HCT116 (cell line): ENCODE data around the gene GOLIM4. TPM values are rescaled to one million over a fixed set of nuclear protein-coding genes. Genes with fewer than 3 reads are reported as not detected.

Experiments used
- ATAC-seq: fragments of 200-7000 bp; cut with Tn5 transposase; 2 replicates; pipeline ENCODE4 v1.9.1; 2020; ENCODE audit warnings: mild to moderate bottlenecking, moderate library complexity
- BruUV-seq: library from RNA; stranded (reverse); fragments of 400-500 nt; replicated peaks from 2 replicates; lab custom pipeline; 2021; lab: Mats Ljungman, UMichigan
- CTCF ChIA-PET: fragments of 300-600 bp; sonication (Branson Sonifier 250); formaldehyde crosslinking; loops from one replicate; lab custom pipeline; 2021; ENCODE audit warnings: antibody characterized with exemption; lab: Charles Lee
- POLR2A ChIA-PET: fragments of 300-600, 350-600 bp; sonication (Branson Sonifier 250); formaldehyde crosslinking; loops from one replicate; lab custom pipeline; 2021; ENCODE audit warnings: antibody characterized with exemption; lab: Charles Lee
- RAD21 ChIA-PET, 2 experiments: fragments of 300-600 bp; sonication (Branson Sonifier 250); formaldehyde crosslinking; loops; one replicate each; lab custom pipeline; 2023; ENCODE audit warnings: low total read pairs in 2 of 2; ENCODE audit not compliant: uncharacterized antibody in 2 of 2, unreplicated experiment in 2 of 2, low non-redundant PET in 1 of 2; lab: Charles Lee
- DNase-seq: peaks from one replicate; pipeline ENCODE4 v3.0.0-alpha.2; 2010; ENCODE audit warnings: low read depth, low spot score
- H2AFZ ChIP-seq: fragments of 200-600 bp; shearing (Covaris generic), sonication (generic); 2 replicates; pipeline ENCODE4 v1.6.1; 2017; ENCODE audit warnings: low read depth, mixed run types, mixed read lengths, antibody characterized with exemption, low read length; ENCODE audit not compliant: poor library complexity, severe bottlenecking
- H3K27ac ChIP-seq: 2 replicates; pipeline ENCODE4 v1.5.1; 2012; ENCODE audit warnings: low read depth, low read length
- H3K27me3 ChIP-seq: fragments of 200-600 bp; sonication (generic); 2 replicates; pipeline ENCODE4 v1.6.1; 2016; ENCODE audit warnings: mixed run types, low read length, mixed read lengths; ENCODE audit not compliant: insufficient read depth
- H3K36me3 ChIP-seq, 2 experiments: fragments of 200-500 bp in 1 of 2; fragments of 200-600 bp in 1 of 2; sonication (Bioruptor generic) in 1 of 2; sonication (generic) in 1 of 2; 2 replicates each; pipeline versions ENCODE4 v1.5.1 to v1.6.1; 2014 to 2016; ENCODE audit warnings: low read length in 2 of 2, inconsistent platforms in 1 of 2, mixed read lengths in 1 of 2, mixed run types in 1 of 2; ENCODE audit not compliant: insufficient read depth in 2 of 2, control insufficient read depth in 1 of 2
- H3K4me1 ChIP-seq, 2 experiments: fragments of 200-600 bp in 1 of 2; sonication (generic) in 1 of 2; 2 replicates each; pipeline versions ENCODE4 v1.5.1 to v1.6.1; 2012 to 2017; ENCODE audit warnings: low read length in 2 of 2, inconsistent platforms in 1 of 2, mild to moderate bottlenecking in 1 of 2, mixed read lengths in 1 of 2, mixed run types in 1 of 2, moderate library complexity in 1 of 2; ENCODE audit not compliant: insufficient read depth in 2 of 2, control insufficient read depth in 1 of 2
- H3K4me2 ChIP-seq: fragments of 200-600 bp; sonication (generic); 2 replicates; pipeline ENCODE4 v1.6.1; 2017; ENCODE audit warnings: mixed run types, low read length, mixed read lengths
- H3K4me3 ChIP-seq, 2 experiments: fragments of 200-600 bp in 1 of 2; sonication (generic) in 1 of 2; replicated peaks in 1 of 2; 2 replicates each; pipeline ENCODE4 v1.5.1; 2011 to 2016; ENCODE audit warnings: low read length in 2 of 2, control low read depth in 1 of 2, low read depth in 1 of 2, mild to moderate bottlenecking in 1 of 2, mixed read lengths in 1 of 2, mixed run types in 1 of 2
- H3K79me2 ChIP-seq: fragments of 200-600 bp; sonication (generic); 2 replicates; pipeline ENCODE4 v1.6.1; 2017; ENCODE audit warnings: mild to moderate bottlenecking, mixed run types, low read length, moderate library complexity, mixed read lengths; ENCODE audit not compliant: insufficient read depth
- H3K9ac ChIP-seq: fragments of 200-600 bp; sonication (generic); 2 replicates; pipeline ENCODE4 v1.6.1; 2016; ENCODE audit warnings: low read length, mixed read lengths
- H3K9me2 ChIP-seq: fragments of 200-600 bp; sonication (generic), shearing (Covaris generic); 2 replicates; pipeline ENCODE4 v1.6.1; 2017; ENCODE audit warnings: mixed run types, mild to moderate bottlenecking, moderate library complexity; ENCODE audit not compliant: insufficient read depth
- H3K9me3 ChIP-seq, 2 experiments: fragments of 200-500 bp in 1 of 2; fragments of 200-600 bp in 1 of 2; sonication (Bioruptor generic) in 1 of 2; sonication (generic) in 1 of 2; 2 replicates each; pipeline ENCODE4 v1.6.1; 2014 to 2017; ENCODE audit warnings: low read length in 2 of 2, mixed read lengths in 2 of 2, inconsistent platforms in 1 of 2, low read depth in 1 of 2, mild to moderate bottlenecking in 1 of 2, mixed run types in 1 of 2, moderate library complexity in 1 of 2; ENCODE audit not compliant: control insufficient read depth in 1 of 2, insufficient read depth in 1 of 2
- H4K20me1 ChIP-seq: fragments of 200-600 bp; sonication (generic), shearing (Covaris generic); 2 replicates; pipeline ENCODE4 v1.6.1; 2017; ENCODE audit warnings: mixed run types, mild to moderate bottlenecking, moderate library complexity; ENCODE audit not compliant: insufficient read depth
- CBX3 ChIP-seq: IDR thresholded peaks from 2 replicates; pipeline ENCODE4 v1.6.1; 2012; ENCODE audit warnings: low read depth
- CEBPB ChIP-seq: IDR thresholded peaks from 2 replicates; pipeline ENCODE4 v1.6.1; 2012; ENCODE audit warnings: low read depth
- EGR1 ChIP-seq: IDR thresholded peaks from 2 replicates; pipeline ENCODE4 v1.6.1; 2012; ENCODE audit warnings: low read depth
- EZH2 ChIP-seq: fragments of 200-600 bp; sonication (generic); IDR thresholded peaks from 2 replicates; pipeline ENCODE4 v1.6.1; 2017; ENCODE audit warnings: antibody characterized with exemption, mixed run types
- POLR2A ChIP-seq: IDR thresholded peaks from 2 replicates; pipeline ENCODE4 v1.7.0; 2011; ENCODE audit warnings: borderline replicate concordance; ENCODE audit not compliant: insufficient read depth, insufficient read length; ENCODE audit errors: extremely low read depth
- POLR2AphosphoS5 ChIP-seq: IDR thresholded peaks from 2 replicates; pipeline ENCODE4 v1.6.1; 2011; ENCODE audit warnings: mild to moderate bottlenecking, low read depth, low read length, moderate library complexity
- SP1 ChIP-seq: IDR thresholded peaks from 2 replicates; pipeline ENCODE4 v1.6.1; 2012; ENCODE audit warnings: low read depth
- TCF7L2 ChIP-seq: IDR thresholded peaks from 2 replicates; pipeline ENCODE4 v1.7.0; 2011; ENCODE audit warnings: borderline replicate concordance, inconsistent platforms; ENCODE audit not compliant: insufficient read depth, insufficient read length; ENCODE audit errors: extremely low read depth
- ZFX ChIP-seq: fragments of 450-650 bp; IDR thresholded peaks from 2 replicates; pipeline ENCODE4 v1.6.1; 2017
- ZNF274 ChIP-seq: fragments of 200-500 bp; sonication (Bioruptor generic); IDR thresholded peaks from 2 replicates; pipeline ENCODE4 v1.6.1; 2014; ENCODE audit warnings: mild to moderate bottlenecking, low read depth, low read length, inconsistent platforms
- intact Hi-C: fragments of 100-400 bp; cut with micrococcal nuclease; formaldehyde crosslinking; loops from 2 replicates; pipeline ENCODE4 v1.10.0; 2022
- total RNA-seq: library from RNA; stranded (reverse); gene quantifications from one replicate; pipeline ENCODE4 v1.2.1, GENCODE V29; 2021; ENCODE audit not compliant: unreplicated experiment
- TF ChIP-seq, protein P1 (sequence below): IDR thresholded peaks from 2 replicates; pipeline ENCODE4 v1.6.1; 2012; ENCODE audit warnings: low read depth
- TF ChIP-seq, protein P2 (sequence below): IDR thresholded peaks from 2 replicates; pipeline ENCODE4 v1.6.1; 2012

The GOLIM4 gene
- total RNA-seq, 1 experiment from 2014 or later, result 10.6 TPM

DNA sequence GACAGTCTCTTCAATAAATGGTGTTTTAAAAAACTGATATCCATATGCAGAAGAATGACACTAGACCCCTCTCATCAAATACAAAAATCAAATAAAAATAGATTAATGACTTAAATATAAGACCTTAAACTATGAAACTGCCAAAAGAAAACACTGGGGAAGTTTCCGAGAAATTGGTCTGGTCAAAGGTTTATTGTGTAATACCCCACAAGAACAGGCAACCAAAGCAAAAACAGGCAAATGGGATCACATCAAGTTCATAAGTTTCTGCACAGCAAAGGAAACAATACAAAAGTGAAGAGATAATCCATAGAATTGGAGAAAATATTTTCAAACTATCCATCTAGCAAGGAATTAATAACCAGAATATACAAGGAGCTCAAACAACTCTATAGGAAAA, 126.2 kb downstream of the GOLIM4 start:
- Histone ChIP-seq H4K20me1 (no peaks in the 10 kb centered on the region), H3K9me3 (no peaks in the 10 kb centered on the region), H3K4me1 (no peaks in the 10 kb centered on the region), H3K79me2 (no peaks in the 10 kb centered on the region), H3K27me3 (no peaks in the 10 kb centered on the region), H3K9me2 (no peaks in the 10 kb centered on the region), H3K9ac (no peak overlapping the region), H2AFZ (no peak overlapping the region), H3K4me2 (no peak overlapping the region), H3K36me3 (no peaks in the 10 kb centered on the region), H3K27ac (no peak overlapping the region), H3K4me3 (no peak overlapping the region)
- intact Hi-C loops, result no loop called here
- ChIA-PET CTCF (no interaction called here), POLR2A (no interaction called here), RAD21 (no interaction called here)
- no TSS peak for BruUV-seq
- no peak for TF ChIP-seq POLR2AphosphoS5
- TF ChIP-seq ZFX, result no peak
- TF ChIP-seq, protein P1, sequence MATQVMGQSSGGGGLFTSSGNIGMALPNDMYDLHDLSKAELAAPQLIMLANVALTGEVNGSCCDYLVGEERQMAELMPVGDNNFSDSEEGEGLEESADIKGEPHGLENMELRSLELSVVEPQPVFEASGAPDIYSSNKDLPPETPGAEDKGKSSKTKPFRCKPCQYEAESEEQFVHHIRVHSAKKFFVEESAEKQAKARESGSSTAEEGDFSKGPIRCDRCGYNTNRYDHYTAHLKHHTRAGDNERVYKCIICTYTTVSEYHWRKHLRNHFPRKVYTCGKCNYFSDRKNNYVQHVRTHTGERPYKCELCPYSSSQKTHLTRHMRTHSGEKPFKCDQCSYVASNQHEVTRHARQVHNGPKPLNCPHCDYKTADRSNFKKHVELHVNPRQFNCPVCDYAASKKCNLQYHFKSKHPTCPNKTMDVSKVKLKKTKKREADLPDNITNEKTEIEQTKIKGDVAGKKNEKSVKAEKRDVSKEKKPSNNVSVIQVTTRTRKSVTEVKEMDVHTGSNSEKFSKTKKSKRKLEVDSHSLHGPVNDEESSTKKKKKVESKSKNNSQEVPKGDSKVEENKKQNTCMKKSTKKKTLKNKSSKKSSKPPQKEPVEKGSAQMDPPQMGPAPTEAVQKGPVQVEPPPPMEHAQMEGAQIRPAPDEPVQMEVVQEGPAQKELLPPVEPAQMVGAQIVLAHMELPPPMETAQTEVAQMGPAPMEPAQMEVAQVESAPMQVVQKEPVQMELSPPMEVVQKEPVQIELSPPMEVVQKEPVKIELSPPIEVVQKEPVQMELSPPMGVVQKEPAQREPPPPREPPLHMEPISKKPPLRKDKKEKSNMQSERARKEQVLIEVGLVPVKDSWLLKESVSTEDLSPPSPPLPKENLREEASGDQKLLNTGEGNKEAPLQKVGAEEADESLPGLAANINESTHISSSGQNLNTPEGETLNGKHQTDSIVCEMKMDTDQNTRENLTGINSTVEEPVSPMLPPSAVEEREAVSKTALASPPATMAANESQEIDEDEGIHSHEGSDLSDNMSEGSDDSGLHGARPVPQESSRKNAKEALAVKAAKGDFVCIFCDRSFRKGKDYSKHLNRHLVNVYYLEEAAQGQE, result no peak
- no peak for TF ChIP-seq EZH2
- no peak for TF ChIP-seq SP1
- TF ChIP-seq, protein P2, sequence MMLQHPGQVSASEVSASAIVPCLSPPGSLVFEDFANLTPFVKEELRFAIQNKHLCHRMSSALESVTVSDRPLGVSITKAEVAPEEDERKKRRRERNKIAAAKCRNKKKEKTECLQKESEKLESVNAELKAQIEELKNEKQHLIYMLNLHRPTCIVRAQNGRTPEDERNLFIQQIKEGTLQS, result no peak
- TF ChIP-seq CEBPB, result no peak
- TF ChIP-seq TCF7L2, result no peak
- no peak for TF ChIP-seq EGR1
- TF ChIP-seq POLR2A, result no peak
- TF ChIP-seq ZNF274, result no peak
- TF ChIP-seq CBX3, result no peak
- ATAC-seq (no peak), DNase-seq (no peak)
